ENCODE data around the gene NEMF. TPM values are rescaled to one million over a fixed set of nuclear protein-coding genes. Genes with fewer than 3 reads are reported as not detected.

Gene NEMF
- polyA plus RNA-seq, 1 donor (not counting 4 experiments of a cell fraction or from before 2014, with no cell fraction given) = 55.1 TPM

- Histone ChIP-seq H3K27ac (ENCODE audit: control insufficient read depth, insufficient read depth, low read length) (peak overlapping the region; percentile 95), H4K20me1 (ENCODE audit: control insufficient read depth, extremely low read depth, insufficient read depth, low read length) (no peaks in the 10 kb centered on the region)
These were observed 9.1 kb upstream of the NEMF start for GRCh38 chr14:49861699-49862088.

DNA sequence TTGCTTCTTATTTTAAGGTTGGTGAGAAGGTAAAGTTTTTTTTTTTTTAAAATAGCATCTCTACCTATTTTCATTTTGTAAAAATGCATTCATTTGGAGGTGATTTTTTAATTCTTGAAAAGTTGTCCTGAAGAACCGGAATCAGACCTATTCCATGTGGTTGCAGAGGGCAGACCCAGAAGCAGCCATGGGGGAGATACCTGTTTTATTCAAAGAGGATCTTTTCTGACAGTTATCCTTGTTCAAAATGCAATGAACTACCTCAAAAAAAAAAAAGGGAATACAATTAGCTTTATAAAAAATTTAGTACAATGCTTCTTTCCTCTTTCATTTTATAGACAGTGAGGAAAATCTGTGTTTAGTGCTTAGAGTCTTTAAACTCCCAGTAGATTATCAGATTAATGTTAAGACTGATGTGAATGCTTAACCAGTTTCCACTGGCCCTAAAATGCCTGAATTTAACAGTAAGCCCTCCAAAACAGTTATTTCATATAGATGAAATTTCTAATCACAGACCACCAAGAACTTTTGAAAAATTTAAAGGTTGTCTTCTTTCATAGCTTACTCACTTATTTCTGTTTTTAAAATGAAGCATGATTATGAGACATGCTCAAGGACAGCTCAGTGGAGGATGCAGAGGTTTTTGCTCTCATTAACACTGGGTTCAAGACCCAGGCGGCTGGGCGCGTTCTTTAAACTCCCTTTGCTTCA, 8.6 kb upstream of the NEMF start:
- no peak for DNase-seq (ENCODE audit: low read depth, low spot score)
- Histone ChIP-seq H3K79me2 (ENCODE audit: control insufficient read depth, insufficient read depth, low read length) (peaks cover 3% of the 10 kb centered on the region), H3K4me2 (ENCODE audit: control insufficient read depth, extremely low read depth, insufficient read depth, low read depth, low read length) (peak overlapping the region; percentile 92), H3K27me3 (ENCODE audit: control insufficient read depth, extremely low read depth, insufficient read depth, low read length) (no peaks in the 10 kb centered on the region), H3K27ac (ENCODE audit: control insufficient read depth, insufficient read depth, low read length) (peak overlapping the region; percentile 95), H3K36me3 (ENCODE audit: control insufficient read depth in 2 of 2, extremely low read depth in 1 of 2, insufficient read depth in 2 of 2, low read length in 2 of 2) (no peaks in the 10 kb centered on the region), H4K20me1 (ENCODE audit: control insufficient read depth, extremely low read depth, insufficient read depth, low read length) (no peaks in the 10 kb centered on the region), H3K9ac (ENCODE audit: control insufficient read depth, extremely low read depth, insufficient read depth, low read length) (peak overlapping the region; percentile 94), H3K4me3 (ENCODE audit: control insufficient read depth in 2 of 3, extremely low read depth in 1 of 3, insufficient read depth in 2 of 3, low read depth in 1 of 3, low read length in 3 of 3) (peak overlapping the region; percentile 45 to 89 (median 73)), H3K9me3 (ENCODE audit: control insufficient read depth, low read depth, low read length) (no peaks in the 10 kb centered on the region), H3K4me1 (ENCODE audit: control insufficient read depth, extremely low read depth, insufficient read depth, low read length) (peaks cover 21% of the 10 kb centered on the region), H3K9me1 (ENCODE audit: control insufficient read depth, extremely low read depth, insufficient read depth, low read length) (no peaks in the 10 kb centered on the region), H2AFZ (ENCODE audit: control insufficient read depth, low read length) (peak overlapping the region; percentile 98)
- no peak for TF ChIP-seq EZH2 (IDR thresholded peaks at IDR 0.05; ENCODE audit: low read length)
- no peak for TF ChIP-seq CTCF (optimal IDR thresholded peaks at IDR 0.05 in 1 of 3, IDR thresholded peaks at IDR 0.05 in 1 of 3, conservative IDR thresholded peaks at IDR 0.05 in 1 of 3; ENCODE audit: extremely low read depth in 1 of 3, insufficient read depth in 2 of 3, low read length in 3 of 3)
- dilution Hi-C loops (cut with MboI; ENCODE audit: extremely low pct_ligation_motif_present, low sequenced_read_pairs) = no loop called here
- no peak for FAIRE-seq

More at GRCh38 chr14:49861699-49862088, 9.1 kb upstream of the NEMF start:
- Histone ChIP-seq H3K36me3 (ENCODE audit: control insufficient read depth in 2 of 2, extremely low read depth in 1 of 2, insufficient read depth in 2 of 2, low read length in 2 of 2) (no peaks in the 10 kb centered on the region), H2AFZ (ENCODE audit: control insufficient read depth, low read length) (peak overlapping the region; percentile 98), H3K27me3 (ENCODE audit: control insufficient read depth, extremely low read depth, insufficient read depth, low read length) (no peaks in the 10 kb centered on the region), H3K4me3 (ENCODE audit: control insufficient read depth in 2 of 3, extremely low read depth in 1 of 3, insufficient read depth in 2 of 3, low read depth in 1 of 3, low read length in 3 of 3) (peak overlapping the region; percentile 45 to 89 (median 73)), H3K79me2 (ENCODE audit: control insufficient read depth, insufficient read depth, low read length) (peaks cover 3% of the 10 kb centered on the region), H3K9me1 (ENCODE audit: control insufficient read depth, extremely low read depth, insufficient read depth, low read length) (no peaks in the 10 kb centered on the region), H3K4me1 (ENCODE audit: control insufficient read depth, extremely low read depth, insufficient read depth, low read length) (peaks cover 21% of the 10 kb centered on the region), H3K9me3 (ENCODE audit: control insufficient read depth, low read depth, low read length) (no peaks in the 10 kb centered on the region), H3K9ac (ENCODE audit: control insufficient read depth, extremely low read depth, insufficient read depth, low read length) (peak overlapping the region; percentile 94), H3K4me2 (ENCODE audit: control insufficient read depth, extremely low read depth, insufficient read depth, low read depth, low read length) (peak overlapping the region; percentile 92)
- no peak for DNase-seq (ENCODE audit: low read depth, low spot score)
- dilution Hi-C loops (cut with MboI; ENCODE audit: extremely low pct_ligation_motif_present, low sequenced_read_pairs) = no loop called here
- no peak for FAIRE-seq
- TF ChIP-seq CTCF (optimal IDR thresholded peaks at IDR 0.05 in 1 of 3, IDR thresholded peaks at IDR 0.05 in 1 of 3, conservative IDR thresholded peaks at IDR 0.05 in 1 of 3; ENCODE audit: extremely low read depth in 1 of 3, insufficient read depth in 2 of 3, low read length in 3 of 3) = no peak

Measured in keratinocyte (primary cell).